Kidney epithelial cell (primary cell): ENCODE results near the gene NELL1. TPM values are rescaled to one million over a fixed set of nuclear protein-coding genes. Genes with fewer than 3 reads are reported as not detected.

Experiments used
- DNase-seq: peaks from one replicate; pipeline ENCODE4 v3.0.0-alpha.2; 2010; ENCODE audit warnings: low read depth
- H3K27me3 ChIP-seq: 2 replicates; pipeline ENCODE4 v1.6.0; 2011; ENCODE audit warnings: low read length; ENCODE audit not compliant: control insufficient read depth, insufficient read depth
- H3K36me3 ChIP-seq: 2 replicates; pipeline ENCODE4 v1.5.1; 2011; ENCODE audit warnings: low read length; ENCODE audit not compliant: control insufficient read depth, insufficient read depth
- H3K4me3 ChIP-seq: 2 replicates; pipeline ENCODE4 v1.5.1; 2011; ENCODE audit warnings: low read depth, mild to moderate bottlenecking, control low read depth, low read length
- total RNA-seq: library from RNA; depleted of rRNA; stranded (reverse); fragments of >200 nt; gene quantifications from 2 replicates; pipeline ENCODE4 v1.2.3, GENCODE V29; 2015
- TF ChIP-seq, protein P1 (sequence below): IDR thresholded peaks from 2 replicates; pipeline ENCODE4 v1.5.1; 2011; ENCODE audit warnings: mild to moderate bottlenecking, moderate library complexity, low read length, control low read depth, inconsistent platforms; ENCODE audit not compliant: insufficient read depth, poor library complexity, severe bottlenecking

The NELL1 gene
- total RNA-seq, 1 donor from 2014 or later = 0.17 TPM

GRCh38 chr11:21401496-21401895, 732.1 kb downstream of the NELL1 start:
- H3K4me3 ChIP-seq = no peak overlapping the region
- DNase-seq = no peak
- no peaks in the 10 kb centered on the region for H3K36me3 ChIP-seq
- TF ChIP-seq, protein P1, sequence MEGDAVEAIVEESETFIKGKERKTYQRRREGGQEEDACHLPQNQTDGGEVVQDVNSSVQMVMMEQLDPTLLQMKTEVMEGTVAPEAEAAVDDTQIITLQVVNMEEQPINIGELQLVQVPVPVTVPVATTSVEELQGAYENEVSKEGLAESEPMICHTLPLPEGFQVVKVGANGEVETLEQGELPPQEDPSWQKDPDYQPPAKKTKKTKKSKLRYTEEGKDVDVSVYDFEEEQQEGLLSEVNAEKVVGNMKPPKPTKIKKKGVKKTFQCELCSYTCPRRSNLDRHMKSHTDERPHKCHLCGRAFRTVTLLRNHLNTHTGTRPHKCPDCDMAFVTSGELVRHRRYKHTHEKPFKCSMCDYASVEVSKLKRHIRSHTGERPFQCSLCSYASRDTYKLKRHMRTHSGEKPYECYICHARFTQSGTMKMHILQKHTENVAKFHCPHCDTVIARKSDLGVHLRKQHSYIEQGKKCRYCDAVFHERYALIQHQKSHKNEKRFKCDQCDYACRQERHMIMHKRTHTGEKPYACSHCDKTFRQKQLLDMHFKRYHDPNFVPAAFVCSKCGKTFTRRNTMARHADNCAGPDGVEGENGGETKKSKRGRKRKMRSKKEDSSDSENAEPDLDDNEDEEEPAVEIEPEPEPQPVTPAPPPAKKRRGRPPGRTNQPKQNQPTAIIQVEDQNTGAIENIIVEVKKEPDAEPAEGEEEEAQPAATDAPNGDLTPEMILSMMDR = no peak
- H3K27me3 ChIP-seq = no peaks in the 10 kb centered on the region

GRCh38 chr11:21402274-21402673, 732.9 kb downstream of the NELL1 start:
- TF ChIP-seq, protein P1 = no peak
- no peak for DNase-seq
- H3K36me3 ChIP-seq = no peaks in the 10 kb centered on the region
- no peaks in the 10 kb centered on the region for H3K27me3 ChIP-seq
- no peak overlapping the region for H3K4me3 ChIP-seq

DNA sequence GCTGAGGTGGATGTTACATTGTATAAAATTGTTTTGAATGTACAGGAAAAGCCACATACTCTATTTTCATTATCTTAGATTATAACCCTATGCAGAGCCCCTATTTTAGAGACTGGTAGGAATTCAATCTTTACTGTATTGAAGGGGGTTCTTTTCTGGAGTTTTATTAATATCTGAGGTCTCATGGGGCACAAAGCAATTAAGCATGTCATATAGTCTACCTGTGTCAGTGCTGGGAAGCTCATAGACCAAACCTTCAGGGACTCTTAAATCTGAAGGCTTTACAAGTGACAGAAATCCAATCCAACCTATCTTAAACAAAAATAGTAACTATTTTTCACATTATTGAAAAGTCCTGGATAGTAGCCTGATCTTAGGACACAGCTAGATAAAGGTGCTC, 733.7 kb downstream of the NELL1 start:
- no peak for DNase-seq
- Histone ChIP-seq H3K4me3 (no peak overlapping the region), H3K36me3 (no peaks in the 10 kb centered on the region), H3K27me3 (no peaks in the 10 kb centered on the region)
- TF ChIP-seq, protein P1 = no peak

DNA sequence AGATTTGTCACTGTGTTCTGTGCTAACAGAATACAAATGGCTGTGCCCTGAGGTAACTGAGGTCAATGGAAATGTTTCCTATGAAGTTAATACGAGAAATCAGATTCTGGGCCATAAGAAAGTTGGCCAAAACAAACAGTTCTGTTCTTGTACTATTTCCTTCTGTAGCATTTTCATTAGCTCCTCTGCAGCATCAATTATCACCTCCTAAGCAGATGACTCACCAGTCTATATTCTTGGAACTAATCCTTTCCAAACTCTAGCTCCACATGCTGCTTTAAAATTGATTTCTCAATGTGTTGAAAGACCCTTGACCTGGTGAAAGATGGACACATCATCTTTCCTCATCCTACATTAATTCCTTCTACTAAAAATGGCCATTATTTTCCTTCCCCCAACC, 736.0 kb downstream of the NELL1 start:
- no peak for DNase-seq
- Histone ChIP-seq H3K27me3 (no peaks in the 10 kb centered on the region), H3K4me3 (no peak overlapping the region), H3K36me3 (no peaks in the 10 kb centered on the region)
- TF ChIP-seq, protein P1 = no peak

DNA sequence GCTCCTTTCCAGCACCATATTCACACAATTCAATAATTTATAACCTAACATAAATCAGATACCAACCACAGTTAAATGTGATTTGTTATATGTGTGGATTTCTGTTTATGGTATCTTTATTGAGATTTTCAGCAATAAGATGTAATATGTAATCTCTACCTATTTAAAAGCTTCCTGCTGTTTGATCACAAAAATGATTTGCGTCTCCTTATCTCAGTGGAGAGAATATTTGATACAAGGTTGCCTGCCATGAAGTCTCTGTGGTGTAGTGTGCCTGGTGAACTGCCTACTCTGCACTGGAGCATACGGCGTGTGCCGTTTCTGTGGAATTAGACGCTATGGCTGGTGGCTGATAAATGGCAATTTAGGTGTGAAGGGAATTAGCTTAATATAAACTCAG, 741.1 kb downstream of the NELL1 start:
- H3K27me3 ChIP-seq = no peaks in the 10 kb centered on the region
- TF ChIP-seq, protein P1 = no peak
- H3K4me3 ChIP-seq = no peak overlapping the region
- no peaks in the 10 kb centered on the region for H3K36me3 ChIP-seq
- DNase-seq = no peak

- Histone ChIP-seq H3K4me3 (no peak overlapping the region), H3K27me3 (no peaks in the 10 kb centered on the region)
- no peak for DNase-seq
Measured at GRCh38 chr11:21411104-21411503, 741.7 kb downstream of the NELL1 start.

More at GRCh38 chr11:21411104-21411503, 741.7 kb downstream of the NELL1 start:
- no peaks in the 10 kb centered on the region for H3K36me3 ChIP-seq
- TF ChIP-seq, protein P1 = no peak
